Mononuclear cell (primary cell): ENCODE results near the gene PLAC8L1. TPM values are rescaled to one million over a fixed set of nuclear protein-coding genes. Genes with fewer than 3 reads are reported as not detected.

Experiments used
- H3K27me3 ChIP-seq: 2 replicates; pipeline ENCODE4 v1.6.0; 2011; ENCODE audit warnings: low read length, control low read depth; ENCODE audit not compliant: insufficient read depth
- H3K4me1 ChIP-seq: 2 replicates; pipeline ENCODE4 v1.5.1; 2011; ENCODE audit warnings: mild to moderate bottlenecking, low read length, control low read depth; ENCODE audit not compliant: insufficient read depth
- H3K4me3 ChIP-seq: 2 replicates; pipeline ENCODE4 v1.5.1; 2011; ENCODE audit warnings: mild to moderate bottlenecking, low read length, moderate library complexity
- H3K9me3 ChIP-seq: 2 replicates; pipeline ENCODE4 v1.5.1; 2011; ENCODE audit warnings: low read depth, mild to moderate bottlenecking, control low read depth, low read length
- total RNA-seq: library from RNA; depleted of rRNA; stranded (reverse); fragments of >200 nt; gene quantifications from one replicate; pipeline ENCODE4 v1.2.3, GENCODE V29; 2012

Gene PLAC8L1
- total RNA-seq, 1 donor: not detected

- Histone ChIP-seq H3K4me1 (peaks cover 16% of the 10 kb centered on the region), H3K4me3 (no peak overlapping the region), H3K27me3 (no peaks in the 10 kb centered on the region), H3K9me3 (no peaks in the 10 kb centered on the region)
These were observed 64.1 kb downstream of the PLAC8L1 start for GRCh38 chr5:146041180-146041789.

- H3K27me3 ChIP-seq: no peaks in the 10 kb centered on the region
- no peaks in the 10 kb centered on the region for H3K9me3 ChIP-seq
- peaks cover 16% of the 10 kb centered on the region for H3K4me1 ChIP-seq
- no peak overlapping the region for H3K4me3 ChIP-seq
These were observed 64.8 kb downstream of the PLAC8L1 start for GRCh38 chr5:146040527-146040926.

GRCh38 chr5:146039420-146039819, 66.0 kb downstream of the PLAC8L1 start:
- H3K9me3 ChIP-seq: no peaks in the 10 kb centered on the region
- H3K4me3 ChIP-seq: no peak overlapping the region
- H3K27me3 ChIP-seq: no peaks in the 10 kb centered on the region
- peaks cover 16% of the 10 kb centered on the region for H3K4me1 ChIP-seq

GRCh38 chr5:146034605-146035004, 70.8 kb downstream of the PLAC8L1 start:
- H3K4me3 ChIP-seq: no peak overlapping the region
- H3K9me3 ChIP-seq: no peaks in the 10 kb centered on the region
- H3K4me1 ChIP-seq: peaks cover 4% of the 10 kb centered on the region
- H3K27me3 ChIP-seq: no peaks in the 10 kb centered on the region

Other genes with a start within 250 kb of the PLAC8L1 start
- not detected for gene GRXCR2, start 232.6 kb downstream of the PLAC8L1 start, total RNA-seq
- gene SH3RF2, start 169.0 kb downstream of the PLAC8L1 start, total RNA-seq: 0.31 TPM
- gene LARS1, start 77.1 kb upstream of the PLAC8L1 start, total RNA-seq: 20.4 TPM
- gene RBM27, start 98.0 kb upstream of the PLAC8L1 start, total RNA-seq: 72.1 TPM
- 0.21 TPM for gene POU4F3, start 233.3 kb upstream of the PLAC8L1 start, total RNA-seq